Activated naive CD4-positive, alpha-beta T cell treated with anti-CD3 and anti-CD28 coated beads for 36 hours (primary cell): ENCODE data around the gene BCL11A. TPM values are rescaled to one million over a fixed set of nuclear protein-coding genes. Genes with fewer than 3 reads are reported as not detected.

Experiments used
- CTCF ChIA-PET: fragments of 350-600 bp; sonication (Branson Sonifier 250); formaldehyde crosslinking; loops from one replicate; lab custom pipeline; 2021; ENCODE audit warnings: antibody characterized with exemption; lab: Charles Lee
- DNase-seq: peaks from one replicate; pipeline ENCODE4 v3.0.0-alpha.2; 2020
- H3K27ac Mint-ChIP-seq: one replicate; pipeline ENCODE4 v1.8.0; 2021; ENCODE audit warnings: mild to moderate bottlenecking, mixed read lengths
- H3K27me3 Mint-ChIP-seq: one replicate; pipeline ENCODE4 v1.8.0; 2021; ENCODE audit warnings: low read depth, mixed read lengths
- H3K36me3 Mint-ChIP-seq: one replicate; pipeline ENCODE4 v1.8.0; 2021; ENCODE audit warnings: low read depth, mixed read lengths
- H3K4me1 Mint-ChIP-seq: one replicate; pipeline ENCODE4 v1.8.0; 2021; ENCODE audit warnings: low read depth, mixed read lengths
- H3K4me3 Mint-ChIP-seq: one replicate; pipeline ENCODE4 v1.8.0; 2021; ENCODE audit warnings: mild to moderate bottlenecking, moderate library complexity, mixed read lengths
- H3K9me3 Mint-ChIP-seq: one replicate; pipeline ENCODE4 v1.8.0; 2021; ENCODE audit warnings: mixed read lengths
- intact Hi-C: fragments of 100-400 bp; cut with micrococcal nuclease; formaldehyde crosslinking; loops from one replicate; pipeline ENCODE4 v1.15.1; 2023
- total RNA-seq, 2 experiments: library from RNA; stranded (reverse); gene quantifications; one replicate each; pipeline ENCODE4 v1.2.3, GENCODE V29; 2021

The BCL11A gene
- total RNA-seq, 2 experiments from 2014 or later: 0.52 to 0.67 TPM

DNA sequence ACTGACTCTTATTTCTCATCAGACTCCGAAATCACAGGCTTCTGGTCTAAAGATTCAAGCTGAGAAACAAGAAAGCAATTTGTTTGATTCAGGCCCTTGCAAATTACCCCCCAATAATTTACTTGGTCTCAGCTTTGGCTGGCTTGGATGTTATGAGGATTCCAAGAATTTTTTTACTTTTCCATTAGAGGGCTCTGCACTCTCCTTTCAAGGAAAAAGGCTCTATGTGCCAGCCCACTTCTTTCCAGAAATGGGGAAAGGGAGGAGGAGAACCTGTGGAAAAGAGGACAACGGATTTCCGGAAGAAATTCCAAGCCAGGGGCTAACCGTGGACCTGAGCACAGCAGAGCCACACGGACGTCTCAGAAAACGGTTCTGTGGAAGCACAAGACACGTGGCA lies 44.4 kb downstream of the BCL11A start:
- H3K4me1 Mint-ChIP-seq: no peaks in the 10 kb centered on the region
- no peak for DNase-seq
- no peaks in the 10 kb centered on the region for H3K9me3 Mint-ChIP-seq
- H3K27ac Mint-ChIP-seq: no peak overlapping the region
- no peaks in the 10 kb centered on the region for H3K36me3 Mint-ChIP-seq
- CTCF ChIA-PET: no interaction called here
- H3K4me3 Mint-ChIP-seq: no peak overlapping the region
- H3K27me3 Mint-ChIP-seq: peaks cover 26% of the 10 kb centered on the region
- intact Hi-C loops: no loop called here

DNA sequence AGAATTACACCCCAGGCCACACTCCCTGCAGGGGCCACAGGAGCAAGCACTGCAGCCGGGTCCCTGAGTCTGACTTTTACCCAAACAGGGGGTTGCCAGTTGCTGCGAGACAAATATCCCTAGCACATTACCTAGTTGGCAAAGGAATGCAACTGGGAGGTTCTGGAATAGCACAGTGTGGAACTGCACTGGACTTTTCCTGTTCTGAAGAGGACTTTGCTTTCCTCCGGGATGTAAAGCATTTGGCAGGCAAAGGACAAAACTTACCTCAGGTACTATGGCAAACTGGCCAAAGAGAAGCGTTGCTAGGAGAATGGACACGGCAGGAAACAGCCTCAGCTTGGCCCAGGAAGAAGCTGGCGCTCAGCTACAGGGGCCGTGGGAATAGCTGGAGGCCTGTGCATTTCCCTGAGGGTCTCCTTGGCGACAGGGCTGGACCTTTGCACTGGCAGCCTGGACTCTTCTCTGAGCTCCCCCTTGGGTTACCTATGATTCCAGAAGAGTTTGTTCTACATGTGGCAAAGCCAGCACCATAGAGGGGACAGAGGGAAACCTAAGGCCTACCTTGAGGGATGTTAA lies 45.0 kb downstream of the BCL11A start:
- no peaks in the 10 kb centered on the region for H3K9me3 Mint-ChIP-seq
- H3K36me3 Mint-ChIP-seq: no peaks in the 10 kb centered on the region
- no peak for DNase-seq
- no peaks in the 10 kb centered on the region for H3K4me1 Mint-ChIP-seq
- peaks cover 22% of the 10 kb centered on the region for H3K27me3 Mint-ChIP-seq
- H3K27ac Mint-ChIP-seq: no peak overlapping the region
- CTCF ChIA-PET: no interaction called here
- H3K4me3 Mint-ChIP-seq: no peak overlapping the region
- intact Hi-C loops: no loop called here

DNA sequence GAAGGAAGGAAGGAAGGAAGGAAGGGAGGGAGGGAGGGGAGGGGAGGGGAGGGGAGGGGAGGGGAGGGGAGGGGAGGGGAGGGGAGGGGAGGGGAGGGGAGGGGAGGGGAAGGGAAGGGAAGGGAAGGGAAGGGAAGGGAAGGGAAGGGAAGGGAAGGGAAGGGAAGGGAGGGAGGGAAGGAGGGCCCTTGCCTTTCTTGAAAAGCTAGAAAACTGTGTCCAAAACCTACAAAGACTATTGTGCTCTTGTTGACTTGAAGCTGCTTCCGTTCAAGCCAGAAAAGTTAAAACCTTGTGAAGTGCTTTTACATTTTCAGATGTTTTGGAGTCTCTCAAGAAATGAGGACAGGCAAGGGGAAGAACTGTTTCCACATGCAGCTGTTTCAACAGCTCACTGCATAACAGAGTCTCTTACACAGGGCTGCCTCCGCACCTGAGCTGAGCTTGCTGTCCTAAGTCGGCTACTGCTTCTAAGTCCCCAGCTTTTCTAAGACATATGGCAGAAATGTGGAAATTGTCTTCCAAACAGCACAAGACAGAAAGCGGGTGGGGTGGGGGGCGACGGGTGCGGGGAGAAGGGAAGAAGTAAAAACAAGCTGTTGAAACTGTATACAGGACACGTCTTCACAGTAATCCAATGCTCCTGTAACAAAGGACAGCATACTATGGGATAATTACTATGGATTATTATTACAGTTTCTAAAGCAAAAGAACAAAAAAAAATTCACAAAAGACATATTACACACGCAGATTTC lies 46.1 kb downstream of the BCL11A start:
- Mint-ChIP-seq H3K4me1 (no peaks in the 10 kb centered on the region), H3K4me3 (no peak overlapping the region), H3K36me3 (no peaks in the 10 kb centered on the region), H3K27ac (no peak overlapping the region), H3K9me3 (no peaks in the 10 kb centered on the region), H3K27me3 (peaks cover 21% of the 10 kb centered on the region)
- no peak for DNase-seq
- intact Hi-C loops: no loop called here
- CTCF ChIA-PET: no interaction called here

DNA sequence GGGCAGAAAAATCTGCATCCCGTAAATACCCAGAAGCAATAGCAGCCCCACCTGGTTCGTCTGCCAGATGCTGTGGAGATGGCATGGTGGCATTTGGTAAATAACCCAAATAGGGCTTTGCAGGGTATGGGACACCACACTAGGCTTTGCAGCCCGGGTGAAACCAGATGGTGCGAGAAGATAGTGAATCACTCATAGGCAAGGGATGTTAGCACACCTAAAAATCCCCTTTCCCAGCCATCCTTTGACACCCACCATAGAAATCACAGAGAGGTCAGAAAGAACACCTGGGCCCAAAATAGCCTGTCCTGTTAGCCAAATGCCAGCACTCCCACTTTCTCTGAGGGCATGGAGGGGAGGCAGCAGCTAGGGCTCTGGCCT lies 47.6 kb downstream of the BCL11A start:
- CTCF ChIA-PET: no interaction called here
- Mint-ChIP-seq H3K27ac (no peak overlapping the region), H3K9me3 (no peaks in the 10 kb centered on the region), H3K4me1 (no peaks in the 10 kb centered on the region), H3K4me3 (no peak overlapping the region), H3K36me3 (no peaks in the 10 kb centered on the region), H3K27me3 (peaks cover 19% of the 10 kb centered on the region)
- intact Hi-C loops: no loop called here
- no peak for DNase-seq

DNA sequence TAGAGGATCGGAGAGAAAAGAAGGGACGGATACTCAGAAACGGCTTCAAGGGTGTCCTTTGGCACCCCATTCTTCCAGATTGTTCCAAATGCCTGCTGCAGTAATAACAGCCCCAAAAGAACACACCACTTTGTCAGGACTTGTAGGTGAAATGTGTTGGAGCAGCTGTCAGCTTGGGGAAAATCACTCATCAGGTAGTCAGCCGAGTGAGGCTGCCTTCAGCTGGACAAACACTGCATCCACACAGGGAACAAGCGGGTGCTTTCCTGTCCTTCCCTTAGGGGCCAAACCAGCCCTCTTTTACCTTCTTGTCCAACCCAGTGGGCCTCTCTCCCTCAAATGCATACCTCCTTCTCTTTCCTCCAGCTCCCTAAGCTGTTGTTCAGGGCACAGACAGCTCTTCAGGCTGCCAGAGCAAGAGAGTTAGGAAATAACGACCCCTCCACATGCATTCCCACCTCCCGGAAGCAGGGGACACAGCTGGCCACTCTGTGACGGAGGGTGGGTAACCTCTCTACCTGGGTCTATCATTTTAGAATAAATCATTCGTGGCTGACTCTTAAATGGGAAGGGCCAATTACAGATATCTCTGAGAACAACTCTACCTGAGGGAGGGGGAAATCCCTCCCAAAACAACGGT lies 48.1 kb downstream of the BCL11A start:
- Mint-ChIP-seq H3K27me3 (peaks cover 17% of the 10 kb centered on the region), H3K36me3 (no peaks in the 10 kb centered on the region), H3K9me3 (no peaks in the 10 kb centered on the region), H3K4me1 (no peaks in the 10 kb centered on the region), H3K27ac (no peak overlapping the region), H3K4me3 (no peak overlapping the region)
- no peak for DNase-seq
- intact Hi-C loops: no loop called here
- CTCF ChIA-PET: interaction anchor here (0.6 kb wide), 2 partner anchors 94 to 154 kb away, joined by 3 to 7 read pairs; no protein-coding TSS in a partner anchor

DNA sequence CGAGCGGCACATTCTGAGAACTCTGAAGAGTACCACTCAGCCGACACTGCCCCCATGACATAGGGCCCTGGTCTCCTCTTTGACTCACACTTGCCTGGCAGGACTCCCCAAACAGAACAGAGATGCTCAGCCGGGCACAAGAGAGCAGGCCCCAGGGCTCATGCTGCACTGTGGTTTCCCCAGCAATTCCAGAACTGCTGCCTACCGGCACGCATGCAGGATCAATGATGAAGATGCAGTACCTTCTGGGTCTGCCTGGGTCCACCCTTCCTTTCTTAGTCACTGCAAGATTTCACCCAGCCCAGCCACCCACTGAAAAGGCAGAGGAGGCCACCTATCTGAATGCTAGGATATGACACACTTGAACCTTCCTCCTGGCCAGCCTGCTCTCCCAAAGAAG lies 49.4 kb downstream of the BCL11A start:
- H3K36me3 Mint-ChIP-seq: no peaks in the 10 kb centered on the region
- no peaks in the 10 kb centered on the region for H3K4me1 Mint-ChIP-seq
- intact Hi-C loops: no loop called here
- H3K27ac Mint-ChIP-seq: no peak overlapping the region
- H3K4me3 Mint-ChIP-seq: no peak overlapping the region
- H3K9me3 Mint-ChIP-seq: no peaks in the 10 kb centered on the region
- CTCF ChIA-PET: no interaction called here
- H3K27me3 Mint-ChIP-seq: peaks cover 9% of the 10 kb centered on the region
- DNase-seq: no peak

DNA sequence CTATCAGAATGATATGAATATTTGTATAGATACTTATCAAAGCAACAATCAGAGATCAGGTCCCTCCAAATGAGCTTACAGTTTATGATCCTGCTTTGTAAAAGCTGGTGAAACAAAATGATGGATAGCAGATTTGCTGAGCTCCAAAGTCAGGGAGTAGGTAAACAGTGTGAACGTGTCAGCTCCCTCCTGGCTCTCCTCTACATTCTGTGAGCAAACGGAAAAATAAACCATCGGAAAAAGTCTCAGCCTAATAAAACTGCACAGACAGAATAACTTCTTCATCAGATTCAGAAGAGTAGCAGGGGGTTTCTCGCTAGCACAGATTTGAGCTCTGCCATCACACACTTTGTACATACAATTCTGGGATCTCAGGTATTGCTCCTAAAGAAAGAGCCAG lies 51.3 kb downstream of the BCL11A start:
- Mint-ChIP-seq H3K4me1 (no peaks in the 10 kb centered on the region), H3K9me3 (no peaks in the 10 kb centered on the region), H3K27me3 (peaks cover 6% of the 10 kb centered on the region), H3K36me3 (no peaks in the 10 kb centered on the region), H3K27ac (no peak overlapping the region), H3K4me3 (no peak overlapping the region)
- intact Hi-C loops: no loop called here
- DNase-seq: no peak
- CTCF ChIA-PET: no interaction called here

DNA sequence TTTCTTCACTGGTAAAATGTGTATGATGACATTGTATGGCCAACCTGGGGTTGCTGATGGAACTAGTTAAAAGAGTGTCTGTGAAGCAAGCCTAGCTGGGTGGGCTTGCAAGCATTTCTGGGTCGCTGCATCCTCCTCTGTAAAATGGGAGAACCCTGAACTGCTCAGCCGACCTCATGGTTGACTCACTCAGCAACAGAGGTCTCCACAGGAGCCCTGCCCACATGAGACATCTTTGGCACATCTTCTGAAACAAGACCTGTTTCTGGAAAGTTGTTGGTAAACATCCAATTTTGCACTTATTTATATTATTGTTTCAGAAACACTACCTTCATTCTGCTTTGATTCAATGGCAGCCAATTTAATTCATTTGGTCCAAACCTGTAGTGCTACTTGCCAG lies 52.6 kb downstream of the BCL11A start:
- Mint-ChIP-seq H3K36me3 (no peaks in the 10 kb centered on the region), H3K9me3 (no peaks in the 10 kb centered on the region), H3K27me3 (peaks cover 5% of the 10 kb centered on the region), H3K27ac (no peak overlapping the region), H3K4me3 (no peak overlapping the region), H3K4me1 (no peaks in the 10 kb centered on the region)
- CTCF ChIA-PET: no interaction called here
- no peak for DNase-seq
- intact Hi-C loops: no loop called here

DNA sequence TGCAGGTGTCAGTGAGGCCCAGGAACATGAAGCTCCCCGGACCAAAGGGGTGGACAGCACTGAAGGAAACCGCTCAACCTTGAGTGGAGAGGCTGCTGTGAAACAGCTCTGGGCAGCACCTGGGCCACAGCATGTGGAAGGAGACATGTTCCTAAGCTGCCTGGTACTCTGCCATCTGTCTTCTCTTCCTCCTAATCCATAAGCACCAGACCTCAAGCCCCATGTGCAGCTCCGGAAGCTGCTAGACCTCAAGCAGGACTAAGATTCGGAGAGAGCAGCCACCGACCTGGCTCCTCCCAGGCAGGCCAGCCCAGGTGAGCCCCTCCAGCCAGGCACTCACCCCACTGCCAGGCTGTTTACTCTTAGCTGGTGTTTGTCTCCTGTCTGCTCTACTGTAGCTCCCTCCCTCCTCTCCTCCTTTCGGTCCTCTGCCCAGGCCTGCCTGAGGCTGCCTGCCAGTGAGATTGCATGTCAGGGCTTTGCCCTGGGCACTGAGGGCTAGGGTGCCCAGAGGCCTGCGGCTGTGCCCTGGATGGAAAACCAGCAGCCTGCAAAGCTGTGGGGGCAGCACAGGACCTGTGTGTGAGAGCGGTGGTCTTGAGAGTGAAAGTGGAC lies 53.7 kb downstream of the BCL11A start:
- H3K4me3 Mint-ChIP-seq: no peak overlapping the region
- CTCF ChIA-PET: interaction anchor here (1.4 kb wide), 1 partner anchor 43 kb away, joined by 4 read pairs; no protein-coding TSS in a partner anchor
- H3K4me1 Mint-ChIP-seq: no peaks in the 10 kb centered on the region
- H3K27ac Mint-ChIP-seq: no peak overlapping the region
- intact Hi-C loops: loop anchor here (5.0 kb wide), 1 partner anchor 83 kb away; no protein-coding TSS in a partner anchor
- no peaks in the 10 kb centered on the region for H3K36me3 Mint-ChIP-seq
- no peaks in the 10 kb centered on the region for H3K27me3 Mint-ChIP-seq
- no peaks in the 10 kb centered on the region for H3K9me3 Mint-ChIP-seq
- no peak for DNase-seq

DNA sequence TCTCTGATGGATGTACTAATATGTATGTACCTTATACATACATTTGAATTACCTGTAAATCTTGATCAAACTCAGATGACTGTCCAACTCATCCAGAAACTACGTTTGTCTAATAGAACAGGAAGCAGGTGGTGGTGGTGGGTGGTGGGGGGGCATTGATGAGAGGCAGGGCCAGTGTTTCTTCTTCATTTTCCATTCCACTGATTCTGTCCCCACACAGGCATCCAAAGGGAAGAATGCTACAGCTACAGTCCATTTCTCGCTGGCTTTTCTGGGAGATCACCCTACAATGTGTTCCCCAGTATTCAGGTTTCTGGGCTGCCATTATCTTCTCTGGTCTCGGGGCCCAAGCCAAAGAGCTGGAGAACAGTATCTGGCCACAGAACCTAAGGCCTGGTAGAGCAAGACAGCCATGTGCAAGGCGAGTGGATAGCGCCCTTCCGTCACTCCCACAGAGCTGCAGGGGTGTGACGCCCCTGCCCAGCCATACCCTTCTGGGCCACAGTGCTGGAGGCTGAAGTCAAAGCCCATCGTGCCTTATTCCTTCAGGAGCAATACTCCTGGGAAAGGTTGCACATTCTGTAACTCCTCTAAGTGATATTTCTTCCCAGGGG lies 54.5 kb downstream of the BCL11A start:
- Mint-ChIP-seq H3K27ac (no peak overlapping the region), H3K36me3 (no peaks in the 10 kb centered on the region)
- DNase-seq: no peak

DNA sequence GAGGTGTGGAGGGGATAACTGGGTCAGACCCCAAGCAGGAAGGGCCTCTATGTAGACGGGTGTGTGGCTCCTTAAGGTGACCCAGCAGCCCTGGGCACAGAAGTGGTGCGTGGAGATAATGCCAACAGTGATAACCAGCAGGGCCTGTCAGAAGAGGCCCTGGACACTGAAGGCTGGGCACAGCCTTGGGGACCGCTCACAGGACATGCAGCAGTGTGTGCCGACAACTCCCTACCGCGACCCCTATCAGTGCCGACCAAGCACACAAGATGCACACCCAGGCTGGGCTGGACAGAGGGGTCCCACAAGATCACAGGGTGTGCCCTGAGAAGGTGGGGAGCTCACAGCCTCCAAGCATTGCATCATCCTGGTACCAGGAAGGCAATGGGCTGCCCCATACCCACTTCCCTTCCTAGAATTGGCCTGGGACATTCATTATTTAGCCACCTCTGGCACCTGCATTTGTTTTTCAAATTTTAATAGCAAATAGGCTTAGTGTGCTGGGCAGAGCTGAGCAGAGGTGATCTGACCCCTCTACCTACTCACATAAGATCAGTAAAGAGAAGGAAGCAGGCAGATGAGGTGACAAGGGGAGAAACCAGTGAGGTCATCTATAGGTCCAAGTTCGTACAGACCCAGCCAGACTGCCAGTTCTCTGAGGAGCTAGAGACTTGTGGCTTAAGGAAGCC lies 55.2 kb downstream of the BCL11A start:
- Mint-ChIP-seq H3K27ac (no peak overlapping the region), H3K9me3 (no peaks in the 10 kb centered on the region), H3K27me3 (peaks cover 4% of the 10 kb centered on the region), H3K4me1 (no peaks in the 10 kb centered on the region), H3K36me3 (no peaks in the 10 kb centered on the region), H3K4me3 (no peak overlapping the region)
- CTCF ChIA-PET: interaction anchor here (1.4 kb wide), 2 partner anchors 44 to 83 kb away, joined by 4 to 5 read pairs; no protein-coding TSS in a partner anchor
- no peak for DNase-seq
- intact Hi-C loops: loop anchor here (5.0 kb wide), 1 partner anchor 84 kb away; no protein-coding TSS in a partner anchor

More for the DNA sequence above, 54.5 kb downstream of the BCL11A start:
- Mint-ChIP-seq H3K27me3 (no peaks in the 10 kb centered on the region), H3K4me1 (no peaks in the 10 kb centered on the region), H3K4me3 (no peak overlapping the region), H3K9me3 (no peaks in the 10 kb centered on the region)
- CTCF ChIA-PET: interaction anchor here (1.4 kb wide), 1 partner anchor 44 kb away, joined by 4 read pairs; no protein-coding TSS in a partner anchor
- intact Hi-C loops: loop anchor here (5.0 kb wide), 1 partner anchor 83 kb away; no protein-coding TSS in a partner anchor
